ENCODE results near the gene HSD17B11.

- TF ChIP-seq CTCF (IDR thresholded peaks at IDR 0.05 in 8 of 11, conservative IDR thresholded peaks at IDR 0.05 in 3 of 11) (no peak), POLR2A (IDR thresholded peaks at IDR 0.05) (no peak), POLR2AphosphoS5 (IDR thresholded peaks at IDR 0.05) (no peak)
Measured at GRCh38 chr4:87311684-87312083, 79.3 kb downstream of the HSD17B11 start.
